H1 (cell line): ENCODE results near the gene LEFTY1. TPM values are rescaled to one million over a fixed set of nuclear protein-coding genes. Genes with fewer than 3 reads are reported as not detected.

Source experiments
- CTCF ChIA-PET: fragments of 300-600 bp; sonication (Branson Sonifier 250); formaldehyde crosslinking; loops from one replicate; lab custom pipeline; 2021; ENCODE audit not compliant: partially characterized antibody; lab: Charles Lee
- POLR2A ChIA-PET: fragments of 300-600 bp; sonication (Branson Sonifier 250); formaldehyde crosslinking; loops from one replicate; lab custom pipeline; 2021; ENCODE audit warnings: inconsistent platforms; ENCODE audit not compliant: partially characterized antibody; lab: Charles Lee
- DNase-seq, 2 experiments: peaks; one replicate each; pipeline versions ENCODE4 v3.0.0 to v3.0.0-alpha.2; 2010 to 2022; ENCODE audit warnings: low spot score in 2 of 2, low read depth in 1 of 2, mixed read lengths in 1 of 2
- FAIRE-seq: peaks from 2 replicates; lab custom pipeline; 2011; peaks lifted over from hg19 to GRCh38; lab: Jason Lieb, UNC
- H2AFZ ChIP-seq: 2 replicates; pipeline ENCODE4 v1.8.1; 2012; ENCODE audit warnings: low read length, inconsistent platforms
- H2AK5ac ChIP-seq: 2 replicates; pipeline ENCODE4 v1.6.1; 2013; ENCODE audit warnings: low read depth, low read length
- H2BK120ac ChIP-seq: replicated peaks from 2 replicates; pipeline ENCODE3; 2013; ENCODE audit warnings: low read depth, low read length, inconsistent platforms
- H2BK12ac ChIP-seq: 2 replicates; pipeline ENCODE4 v1.6.1; 2013; ENCODE audit warnings: low read depth, low read length
- H2BK15ac ChIP-seq: 2 replicates; pipeline ENCODE4 v1.6.1; 2013; ENCODE audit warnings: low read length
- H2BK20ac ChIP-seq: 2 replicates; pipeline ENCODE4 v1.6.1; 2013; ENCODE audit warnings: low read length
- H2BK5ac ChIP-seq: 2 replicates; pipeline ENCODE4 v1.6.1; 2013; ENCODE audit warnings: low read depth, low read length
- H3K14ac ChIP-seq: 2 replicates; pipeline ENCODE4 v1.6.1; 2013; ENCODE audit warnings: inconsistent platforms; ENCODE audit not compliant: insufficient read length
- H3K18ac ChIP-seq: 2 replicates; pipeline ENCODE4 v1.6.1; 2013; ENCODE audit warnings: low read length; ENCODE audit errors: extremely low read depth
- H3K23ac ChIP-seq: 2 replicates; pipeline ENCODE4 v1.6.1; 2013; ENCODE audit warnings: inconsistent platforms; ENCODE audit not compliant: insufficient read length
- H3K23me2 ChIP-seq: 2 replicates; pipeline ENCODE4 v1.6.1; 2013; ENCODE audit warnings: low read depth, low read length
- H3K27ac ChIP-seq: 2 replicates; pipeline ENCODE4 v1.6.1; 2011; ENCODE audit warnings: low read depth, low read length, inconsistent platforms
- H3K27me3 ChIP-seq, 4 experiments: replicated peaks in 1 of 4; 1 replicate in 1 of 4; 2 replicates in 3 of 4; pipeline versions ENCODE4 v1.6.1 to v1.8.1; 2011 to 2013; ENCODE audit warnings: low read length in 3 of 4, mild to moderate bottlenecking in 3 of 4, inconsistent platforms in 2 of 4, mixed read lengths in 2 of 4, moderate library complexity in 1 of 4; ENCODE audit not compliant: control insufficient read depth in 3 of 4, insufficient read depth in 3 of 4; ENCODE audit errors: extremely low read depth in 1 of 4
- H3K36me3 ChIP-seq, 4 experiments: 2 replicates each; pipeline versions ENCODE4 v1.6.1 to v1.8.1; 2011 to 2013; ENCODE audit warnings: mild to moderate bottlenecking in 4 of 4, low read length in 3 of 4, moderate library complexity in 2 of 4, control low read depth in 1 of 4, inconsistent platforms in 1 of 4; ENCODE audit not compliant: insufficient read depth in 4 of 4, control insufficient read depth in 2 of 4
- H3K4ac ChIP-seq: replicated peaks from 2 replicates; pipeline ENCODE3; 2013; ENCODE audit warnings: low read length, low read depth, mixed read lengths, inconsistent platforms; ENCODE audit not compliant: insufficient read length
- H3K4me1 ChIP-seq, 4 experiments: replicated peaks in 1 of 4; 1 replicate in 1 of 4; 2 replicates in 3 of 4; pipeline versions ENCODE4 v1.6.1 to v1.8.1; 2011 to 2013; ENCODE audit warnings: low read length in 3 of 4, inconsistent platforms in 2 of 4, mixed read lengths in 1 of 4; ENCODE audit not compliant: insufficient read depth in 4 of 4, control insufficient read depth in 3 of 4
- H3K4me2 ChIP-seq, 2 experiments: 2 replicates each; pipeline versions ENCODE4 v1.6.1 to v1.8.1; 2011 to 2013; ENCODE audit warnings: low read depth in 2 of 2, low read length in 2 of 2, control low read depth in 1 of 2, inconsistent platforms in 1 of 2, mild to moderate bottlenecking in 1 of 2; ENCODE audit not compliant: insufficient read depth in 1 of 2
- H3K4me3 ChIP-seq, 4 experiments: fragments of 200-600, 300-600 bp in 1 of 4; sonication (generic), shearing (Covaris generic), sonication (Bioruptor Twin) in 1 of 4; 2 replicates each; pipeline versions ENCODE4 v1.5.1 to v1.8.1; 2011 to 2016; ENCODE audit warnings: low read length in 4 of 4, low read depth in 3 of 4, control low read depth in 2 of 4, inconsistent platforms in 2 of 4, mild to moderate bottlenecking in 2 of 4, mixed read lengths in 1 of 4, moderate library complexity in 1 of 4; ENCODE audit not compliant: insufficient read depth in 2 of 4; ENCODE audit errors: extremely low read depth in 1 of 4
- H3K56ac ChIP-seq: replicated peaks from 2 replicates; pipeline ENCODE3; 2013; ENCODE audit warnings: low read depth, mild to moderate bottlenecking, mixed read lengths, low read length, inconsistent platforms; ENCODE audit not compliant: insufficient read length
- H3K79me1 ChIP-seq: 2 replicates; pipeline ENCODE4 v1.6.1; 2013; ENCODE audit warnings: low read depth, low read length, control low read depth
- H3K79me2 ChIP-seq, 2 experiments: 2 replicates each; pipeline versions ENCODE4 v1.6.1 to v1.8.1; 2012 to 2013; ENCODE audit warnings: low read length in 2 of 2, mild to moderate bottlenecking in 2 of 2, inconsistent platforms in 1 of 2; ENCODE audit not compliant: insufficient read depth in 2 of 2, control insufficient read depth in 1 of 2
- H3K9ac ChIP-seq, 4 experiments: replicated peaks in 1 of 4; 1 replicate in 1 of 4; 2 replicates in 3 of 4; pipeline versions ENCODE4 v1.6.1 to v1.8.1; 2011 to 2013; ENCODE audit warnings: low read depth in 3 of 4, low read length in 3 of 4, control low read depth in 2 of 4, mild to moderate bottlenecking in 2 of 4, moderate library complexity in 2 of 4, inconsistent platforms in 1 of 4; ENCODE audit errors: extremely low read depth in 1 of 4
- H3K9me3 ChIP-seq, 2 experiments: 2 replicates each; pipeline versions ENCODE4 v1.6.1 to v1.8.1; 2012 to 2013; ENCODE audit warnings: mild to moderate bottlenecking in 2 of 2, moderate library complexity in 2 of 2, control low read depth in 1 of 2, inconsistent platforms in 1 of 2, low read depth in 1 of 2, low read length in 1 of 2, mixed read lengths in 1 of 2; ENCODE audit not compliant: insufficient read depth in 2 of 2
- H4K20me1 ChIP-seq, 2 experiments: replicated peaks in 1 of 2; 2 replicates each; pipeline versions ENCODE3 to v1.8.1; 2011 to 2013; ENCODE audit warnings: inconsistent platforms in 2 of 2, low read length in 2 of 2, mild to moderate bottlenecking in 1 of 2; ENCODE audit not compliant: insufficient read depth in 2 of 2, control insufficient read depth in 1 of 2
- H4K5ac ChIP-seq: 2 replicates; pipeline ENCODE4 v1.6.1; 2013; ENCODE audit warnings: low read length, low read depth, mixed read lengths, inconsistent platforms; ENCODE audit not compliant: insufficient read length
- H4K8ac ChIP-seq: 2 replicates; pipeline ENCODE4 v1.8.0; 2013; ENCODE audit warnings: mild to moderate bottlenecking, moderate library complexity, low read length, inconsistent platforms; ENCODE audit not compliant: insufficient read depth; ENCODE audit errors: extremely low read depth
- H4K91ac ChIP-seq: replicated peaks from 2 replicates; pipeline ENCODE3; 2013; ENCODE audit warnings: low read length, mixed read lengths, inconsistent platforms; ENCODE audit not compliant: insufficient read length
- BACH1 ChIP-seq: IDR thresholded peaks from 2 replicates; pipeline ENCODE4 v1.6.1; 2012; ENCODE audit warnings: low read length, improper control_type of control experiment
- CREB1 ChIP-seq: IDR thresholded peaks from 2 replicates; pipeline ENCODE4 v1.6.1; 2012; ENCODE audit warnings: inconsistent platforms
- KDM5A ChIP-seq: fragments of 200-600 bp; IDR thresholded peaks from 2 replicates; pipeline ENCODE4 v1.7.1; 2012; ENCODE audit warnings: mild to moderate bottlenecking, low read length, inconsistent platforms, mixed read lengths
- RAD21 ChIP-seq, 2 experiments: IDR thresholded peaks in 1 of 2; conservative IDR thresholded peaks in 1 of 2; 2 replicates each; pipeline ENCODE4 v1.6.1; 2011; ENCODE audit warnings: low read depth in 2 of 2, low read length in 2 of 2, improper control_type of control experiment in 1 of 2, inconsistent platforms in 1 of 2, mild to moderate bottlenecking in 1 of 2, moderate library complexity in 1 of 2
- WGBS, 2 experiments: shearing (Covaris generic) in 1 of 2; methylation state at CpG; one replicate each; pipeline versions ENCODE4 v1.1.6 to v1.1.7; 2013 to 2015; ENCODE audit warnings: low lambda C conversion rate in 2 of 2, mixed read lengths in 2 of 2, inconsistent platforms in 1 of 2, low coverage in 1 of 2, missing lambda C conversion rate in 1 of 2; ENCODE audit not compliant: insufficient replicate concordance in 2 of 2, insufficient coverage in 1 of 2, insufficient read length in 1 of 2; ENCODE audit errors: extremely low coverage in 1 of 2, missing lambda C conversion rate in 1 of 2; 5-methylcytosine and 5-hydroxymethylcytosine counted together
- polyA plus RNA-seq, 7 experiments: library from polyadenylated mRNA; depleted of rRNA in 3 of 7; stranded (reverse) in 5 of 7; unstranded in 2 of 7; fragments of >200 nt in 5 of 7; fragments of 200-250 nt in 2 of 7; gene quantifications; 1 replicate in 5 of 7; 2 replicates in 1 of 7; 4 replicates in 1 of 7; pipeline versions ENCODE4 v1.2.1 to v1.2.3, GENCODE V29; 2011 to 2013; ENCODE audit warnings: missing spikeins in 2 of 7, mixed read lengths in 2 of 7
- total RNA-seq: library from RNA; stranded (reverse); fragmentation: NEBNext Ultra II Directional; extraction: Animal tissue kit (Norgen Biotek cat#: 25700); gene quantifications from 2 replicates; pipeline ENCODE4 v1.2.1, GENCODE V29; 2021

LEFTY1 gene
- total and polyA plus RNA-seq, 2 of the 8 experiments (the other 6 are each of a cell fraction or from before 2014, with no cell fraction given), result 4.5 to 11.7 TPM

DNA sequence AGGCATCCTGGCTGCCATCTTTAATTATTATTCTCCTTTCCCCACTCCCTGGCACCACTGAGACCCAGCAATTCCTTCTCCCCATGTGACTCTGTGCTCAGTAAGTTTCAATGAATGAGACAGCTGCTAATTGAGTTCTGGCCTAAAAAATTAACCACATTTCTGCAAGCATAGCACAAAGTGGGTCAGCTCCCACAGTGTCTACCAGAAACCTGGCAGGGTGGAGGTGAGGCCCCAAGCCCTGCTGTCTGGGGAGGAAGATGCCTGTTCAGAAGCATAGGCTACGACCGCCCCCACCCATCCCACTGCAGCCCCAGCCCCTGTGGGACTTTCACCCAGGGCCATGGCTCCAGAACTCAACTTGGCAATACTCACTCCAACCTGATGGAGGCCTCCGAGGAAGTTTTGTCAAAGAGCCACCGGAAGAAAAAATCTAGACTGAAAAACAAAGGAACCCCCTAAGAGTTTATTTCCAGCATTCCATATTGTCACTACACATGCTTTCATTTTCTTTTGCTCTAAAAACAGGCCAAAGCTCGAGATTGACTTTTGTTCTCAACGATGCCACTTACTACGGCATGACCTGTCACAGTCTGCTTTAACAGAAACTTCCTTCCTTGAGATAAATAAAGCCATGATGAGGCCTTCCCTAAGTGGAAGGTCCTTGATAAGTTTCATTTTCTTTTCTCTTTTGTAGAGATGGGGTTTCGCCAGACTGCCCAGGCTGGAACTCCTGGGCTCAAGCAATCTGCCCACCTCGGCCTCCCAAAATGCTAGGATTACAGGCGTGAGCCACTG lies 33.2 kb downstream of the LEFTY1 start:
- Histone ChIP-seq H4K20me1 (no peaks in the 10 kb centered on the region), H3K9me3 (peaks cover 2 to 4% of the 10 kb centered on the region in 2 experiments; a peak in 3 of 4 replicates), H4K5ac (no peak overlapping the region), H3K36me3 (peaks cover 5 to 18% (median 8%) of the 10 kb centered on the region in 4 experiments), H3K79me2 (no peaks in the 10 kb centered on the region), H3K4me1 (no peaks in the 10 kb centered on the region; a peak in 2 of 7 replicates), H2BK5ac (no peak overlapping the region), H2BK20ac (no peak overlapping the region), H3K79me1 (no peaks in the 10 kb centered on the region), H3K4ac (no peak overlapping the region), H4K91ac (no peak overlapping the region), H3K18ac (no peak overlapping the region), H2BK15ac (no peak overlapping the region), H3K56ac (no peak overlapping the region), H3K27me3 (no peaks in the 10 kb centered on the region), H3K23ac (no peak overlapping the region)
- FAIRE-seq, result no peak
- POLR2A ChIA-PET, result interaction anchor here (1.2 to 2.2 kb wide), 4 partner anchors 10 to 144 kb away, joined by 3 to 6 read pairs (median 3); partner anchors contain the start of gene SDE2
- TF ChIP-seq CREB1 (no peak), RAD21 (IDR thresholded peaks at IDR 0.05 in 1 of 2, conservative IDR thresholded peaks at IDR 0.05 in 1 of 2; ENCODE audit: low read depth in 2 of 2, low read length in 2 of 2) (peak in 1 of 2 experiments; percentile 29; a peak in 1 of 4 replicates), BACH1 (no peak), KDM5A (no peak)
- TF ChIP-seq, all 59 proteins: peak for 1
- Histone ChIP-seq H2BK120ac (no peak overlapping the region), H3K9ac (no peak overlapping the region), H2AFZ (no peak overlapping the region), H3K4me2 (no peak overlapping the region), H3K14ac (no peak overlapping the region), H3K23me2 (no peaks in the 10 kb centered on the region), H3K27ac (no peak overlapping the region), H4K8ac (no peak overlapping the region), H3K4me3 (no peak overlapping the region), H2AK5ac (no peak overlapping the region), H2BK12ac (no peak overlapping the region)
- CTCF ChIA-PET, result interaction anchor here (0.6 to 2.4 kb wide), 16 partner anchors 8 to 381 kb away, joined by 3 to 19 read pairs (median 4); partner anchors contain the start of gene LEFTY1
- no peak for DNase-seq
- 89% methylated on average over 10 of the region's 10 CpGs; no CpG with 5 or more reads in 1 of the 2 experiments for WGBS, 2 experiments
